Keratinocyte (primary cell): ENCODE results near the gene NFATC1. TPM values are rescaled to one million over a fixed set of nuclear protein-coding genes. Genes with fewer than 3 reads are reported as not detected.

ENCODE experiments used
- DNase-seq: peaks from one replicate; pipeline ENCODE4 v3.0.0-alpha.2; 2011; ENCODE audit warnings: low read depth, missing footprints, low spot score
- FAIRE-seq: peaks from 2 replicates; lab custom pipeline; 2011; peaks lifted over from hg19 to GRCh38; lab: Jason Lieb, UNC
- H2AFZ ChIP-seq: 2 replicates; pipeline ENCODE4 v1.6.0; 2012; ENCODE audit warnings: low read length, control low read depth, inconsistent platforms; ENCODE audit not compliant: control insufficient read depth
- H3K27ac ChIP-seq: 2 replicates; pipeline ENCODE4 v1.5.1; 2011; ENCODE audit warnings: low read length; ENCODE audit not compliant: control insufficient read depth, insufficient read depth
- H3K27me3 ChIP-seq: 3 replicates; pipeline ENCODE4 v1.6.0; 2011; ENCODE audit warnings: low read length; ENCODE audit not compliant: control insufficient read depth, insufficient read depth; ENCODE audit errors: extremely low read depth
- H3K36me3 ChIP-seq, 2 experiments: 2 replicates in 1 of 2; 3 replicates in 1 of 2; pipeline ENCODE4 v1.5.1; 2011; ENCODE audit warnings: low read length in 2 of 2, mild to moderate bottlenecking in 1 of 2; ENCODE audit not compliant: control insufficient read depth in 2 of 2, insufficient read depth in 2 of 2; ENCODE audit errors: extremely low read depth in 1 of 2
- H3K4me1 ChIP-seq: 3 replicates; pipeline ENCODE4 v1.5.1; 2011; ENCODE audit warnings: low read length; ENCODE audit not compliant: control insufficient read depth, insufficient read depth; ENCODE audit errors: extremely low read depth
- H3K4me2 ChIP-seq: 3 replicates; pipeline ENCODE4 v1.6.0; 2011; ENCODE audit warnings: low read depth, low read length; ENCODE audit not compliant: control insufficient read depth, insufficient read depth; ENCODE audit errors: extremely low read depth
- H3K4me3 ChIP-seq, 3 experiments: fragments of 200-600 bp in 1 of 3; sonication (generic) in 1 of 3; 2 replicates in 2 of 3; 3 replicates in 1 of 3; pipeline ENCODE4 v1.5.1; 2011 to 2016; ENCODE audit warnings: low read length in 3 of 3, mild to moderate bottlenecking in 3 of 3, control low read depth in 2 of 3, inconsistent platforms in 1 of 3, low read depth in 1 of 3, mixed read lengths in 1 of 3, mixed run types in 1 of 3, moderate library complexity in 1 of 3; ENCODE audit not compliant: control insufficient read depth in 2 of 3, insufficient read depth in 2 of 3; ENCODE audit errors: extremely low read depth in 1 of 3
- H3K79me2 ChIP-seq: 2 replicates; pipeline ENCODE4 v1.6.0; 2012; ENCODE audit warnings: low read length; ENCODE audit not compliant: control insufficient read depth, insufficient read depth
- H3K9ac ChIP-seq: 3 replicates; pipeline ENCODE4 v1.6.0; 2011; ENCODE audit warnings: low read length; ENCODE audit not compliant: control insufficient read depth, insufficient read depth; ENCODE audit errors: extremely low read depth
- H3K9me1 ChIP-seq: 3 replicates; pipeline ENCODE4 v1.6.0; 2011; ENCODE audit warnings: low read length; ENCODE audit not compliant: control insufficient read depth, insufficient read depth; ENCODE audit errors: extremely low read depth
- H3K9me3 ChIP-seq: 2 replicates; pipeline ENCODE4 v1.5.1; 2012; ENCODE audit warnings: low read depth, low read length; ENCODE audit not compliant: control insufficient read depth
- H4K20me1 ChIP-seq: 3 replicates; pipeline ENCODE4 v1.6.0; 2011; ENCODE audit warnings: low read length; ENCODE audit not compliant: control insufficient read depth, insufficient read depth; ENCODE audit errors: extremely low read depth
- EZH2 ChIP-seq: IDR thresholded peaks from one replicate; pipeline ENCODE4 v1.6.1; 2012; ENCODE audit warnings: inconsistent platforms, mild to moderate bottlenecking, low read length, moderate library complexity
- dilution Hi-C: fragments of 300-500 bp; cut with MboI; formaldehyde crosslinking; loops from one replicate; pipeline ENCODE4 v1.7.0; 2020; ENCODE audit warnings: low sequenced_read_pairs; ENCODE audit not compliant: extremely low pct_ligation_motif_present
- polyA plus RNA-seq, 5 experiments: library from polyadenylated mRNA; depleted of rRNA in 3 of 5; stranded (reverse) in 3 of 5; stranded (forward) in 1 of 5; unstranded in 1 of 5; fragments of >200 nt; gene quantifications; 1 replicate in 1 of 5; 2 replicates in 3 of 5; 3 replicates in 1 of 5; pipeline versions ENCODE4 v1.2.1 to v1.2.3, GENCODE V29; 2011 to 2012; ENCODE audit warnings: missing spikeins in 2 of 5, low read depth in 1 of 5, low replicate concordance in 1 of 5
- TF ChIP-seq, protein P1 (sequence below), 3 experiments: IDR thresholded peaks in 1 of 3; conservative IDR thresholded peaks in 1 of 3; optimal IDR thresholded peaks in 1 of 3; 2 replicates in 2 of 3; 3 replicates in 1 of 3; pipeline versions ENCODE3 to v1.5.1; 2011; ENCODE audit warnings: low read length in 3 of 3, mild to moderate bottlenecking in 3 of 3, moderate library complexity in 2 of 3, control low read depth in 1 of 3, inconsistent platforms in 1 of 3; ENCODE audit not compliant: insufficient read depth in 2 of 3; ENCODE audit errors: extremely low read depth in 1 of 3

Gene NFATC1
- polyA plus RNA-seq, 1 donor (not counting 4 experiments of a cell fraction or from before 2014, with no cell fraction given): 0.77 TPM

GRCh38 chr18:79572093-79572780 is 176.5 kb downstream of the NFATC1 start:
- DNase-seq (no peak), FAIRE-seq (no peak)
- H3K27me3 ChIP-seq: no peaks in the 10 kb centered on the region
- H3K27ac ChIP-seq: no peak overlapping the region
- no peak overlapping the region for H2AFZ ChIP-seq
- no peak overlapping the region for H3K4me3 ChIP-seq
- H3K79me2 ChIP-seq: no peaks in the 10 kb centered on the region
- H3K9me3 ChIP-seq: peaks cover 4% of the 10 kb centered on the region
- dilution Hi-C loops: no loop called here
- H4K20me1 ChIP-seq: no peaks in the 10 kb centered on the region
- no peaks in the 10 kb centered on the region for H3K36me3 ChIP-seq
- peaks cover 12% of the 10 kb centered on the region for H3K4me1 ChIP-seq
- no peaks in the 10 kb centered on the region for H3K9me1 ChIP-seq
- TF ChIP-seq, protein P1, sequence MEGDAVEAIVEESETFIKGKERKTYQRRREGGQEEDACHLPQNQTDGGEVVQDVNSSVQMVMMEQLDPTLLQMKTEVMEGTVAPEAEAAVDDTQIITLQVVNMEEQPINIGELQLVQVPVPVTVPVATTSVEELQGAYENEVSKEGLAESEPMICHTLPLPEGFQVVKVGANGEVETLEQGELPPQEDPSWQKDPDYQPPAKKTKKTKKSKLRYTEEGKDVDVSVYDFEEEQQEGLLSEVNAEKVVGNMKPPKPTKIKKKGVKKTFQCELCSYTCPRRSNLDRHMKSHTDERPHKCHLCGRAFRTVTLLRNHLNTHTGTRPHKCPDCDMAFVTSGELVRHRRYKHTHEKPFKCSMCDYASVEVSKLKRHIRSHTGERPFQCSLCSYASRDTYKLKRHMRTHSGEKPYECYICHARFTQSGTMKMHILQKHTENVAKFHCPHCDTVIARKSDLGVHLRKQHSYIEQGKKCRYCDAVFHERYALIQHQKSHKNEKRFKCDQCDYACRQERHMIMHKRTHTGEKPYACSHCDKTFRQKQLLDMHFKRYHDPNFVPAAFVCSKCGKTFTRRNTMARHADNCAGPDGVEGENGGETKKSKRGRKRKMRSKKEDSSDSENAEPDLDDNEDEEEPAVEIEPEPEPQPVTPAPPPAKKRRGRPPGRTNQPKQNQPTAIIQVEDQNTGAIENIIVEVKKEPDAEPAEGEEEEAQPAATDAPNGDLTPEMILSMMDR (optimal IDR thresholded peaks at IDR 0.05 in 1 of 3, IDR thresholded peaks at IDR 0.05 in 1 of 3, conservative IDR thresholded peaks at IDR 0.05 in 1 of 3; ENCODE audit: extremely low read depth in 1 of 3, insufficient read depth in 2 of 3, low read length in 3 of 3): no peak
- TF ChIP-seq EZH2: no peak
- H3K9ac ChIP-seq: no peak overlapping the region
- no peak overlapping the region for H3K4me2 ChIP-seq

GRCh38 chr18:79572848-79573451 is 177.2 kb downstream of the NFATC1 start:
- TF ChIP-seq, protein P1 (optimal IDR thresholded peaks at IDR 0.05 in 1 of 3, IDR thresholded peaks at IDR 0.05 in 1 of 3, conservative IDR thresholded peaks at IDR 0.05 in 1 of 3; ENCODE audit: extremely low read depth in 1 of 3, insufficient read depth in 2 of 3, low read length in 3 of 3): no peak
- no peak for TF ChIP-seq EZH2
- no peak for FAIRE-seq
- no peak for DNase-seq

More at GRCh38 chr18:79572848-79573451, 177.2 kb downstream of the NFATC1 start:
- no peaks in the 10 kb centered on the region for H4K20me1 ChIP-seq
- peaks cover 5% of the 10 kb centered on the region for H3K4me1 ChIP-seq
- dilution Hi-C loops: no loop called here
- no peaks in the 10 kb centered on the region for H3K36me3 ChIP-seq
- H2AFZ ChIP-seq: no peak overlapping the region
- no peak overlapping the region for H3K9ac ChIP-seq
- H3K9me3 ChIP-seq: peaks cover 4% of the 10 kb centered on the region
- H3K79me2 ChIP-seq: no peaks in the 10 kb centered on the region
- H3K9me1 ChIP-seq: no peaks in the 10 kb centered on the region
- no peak overlapping the region for H3K4me3 ChIP-seq
- H3K4me2 ChIP-seq: no peak overlapping the region
- H3K27me3 ChIP-seq: no peaks in the 10 kb centered on the region
- no peak overlapping the region for H3K27ac ChIP-seq
